ENCODE measurements around the gene FPGS.
"Not testable (repeated sequence)": the region's sequence is repeated elsewhere in the genome, so short reads cannot be mapped to it uniquely, and the experiment has no call there.

FPGS gene

GRCh38 chr9:127777368-127777980 is 25.2 kb upstream of the FPGS start:
- TF ChIP-seq CTCF (IDR thresholded peaks at IDR 0.05; ENCODE audit: insufficient read depth, low read depth, low read length, missing control alignments), result no peak
- H3K4me3 ChIP-seq (ENCODE audit: low read depth, low read length), result peak overlapping the region; percentile 56
- DNase-seq (ENCODE audit: low read depth), result peak; percentile 44

GRCh38 chr9:127778280-127779135 is 24.2 kb upstream of the FPGS start, which contains the start of gene SH2D3C:
SH2D3C (minus strand) TSS chr9:127778666; CDS start chr9:127778627, 39 bp downstream.
- DNase-seq (ENCODE audit: low read depth), result peak; percentile 59
- TF ChIP-seq CTCF (IDR thresholded peaks at IDR 0.05; ENCODE audit: insufficient read depth, low read depth, low read length, missing control alignments), result no peak
- peak within 1 kb of the TSS; percentile 56 for H3K4me3 ChIP-seq (ENCODE audit: low read depth, low read length)

- H3K4me3 ChIP-seq (ENCODE audit: low read depth, low read length), result peak overlapping the region; percentile 56
- TF ChIP-seq CTCF (IDR thresholded peaks at IDR 0.05; ENCODE audit: insufficient read depth, low read depth, low read length, missing control alignments), result no peak
- peak; percentile 88 for DNase-seq (ENCODE audit: low read depth)
These were observed 23.3 kb upstream of the FPGS start for GRCh38 chr9:127779136-127779981.

- no peak for TF ChIP-seq CTCF (IDR thresholded peaks at IDR 0.05; ENCODE audit: insufficient read depth, low read depth, low read length, missing control alignments)
- DNase-seq (ENCODE audit: low read depth), result no peak
- no peak overlapping the region for H3K4me3 ChIP-seq (ENCODE audit: low read depth, low read length)
These were observed 22.4 kb upstream of the FPGS start for GRCh38 chr9:127780126-127780885.

- DNase-seq (ENCODE audit: low read depth), result not testable (repeated sequence)
These were observed 21.8 kb upstream of the FPGS start for GRCh38 chr9:127780909-127781308.

GRCh38 chr9:127781806-127782205 is 20.9 kb upstream of the FPGS start:
- no peak for TF ChIP-seq CTCF (IDR thresholded peaks at IDR 0.05; ENCODE audit: insufficient read depth, low read depth, low read length, missing control alignments)
- no peak for DNase-seq (ENCODE audit: low read depth)

More at GRCh38 chr9:127780909-127781308, 21.8 kb upstream of the FPGS start:
- H3K4me3 ChIP-seq (ENCODE audit: low read depth, low read length), result not testable (repeated sequence)

More at GRCh38 chr9:127781806-127782205, 20.9 kb upstream of the FPGS start:
- no peak overlapping the region for H3K4me3 ChIP-seq (ENCODE audit: low read depth, low read length)

Measured in GM12865 (cell line).